G401.6 (cell line): ENCODE data around the gene RHOT2.

Source experiments
- FAIRE-seq: peaks from 2 replicates; lab custom pipeline; 2012; peaks lifted over from hg19 to GRCh38; lab: Jason Lieb, UNC

Gene RHOT2

GRCh38 chr16:670485-671352 lies 2.8 kb downstream of the RHOT2 start:
- FAIRE-seq, result no peak

GRCh38 chr16:671353-672131 lies 3.6 kb downstream of the RHOT2 start:
- no peak for FAIRE-seq

DNA sequence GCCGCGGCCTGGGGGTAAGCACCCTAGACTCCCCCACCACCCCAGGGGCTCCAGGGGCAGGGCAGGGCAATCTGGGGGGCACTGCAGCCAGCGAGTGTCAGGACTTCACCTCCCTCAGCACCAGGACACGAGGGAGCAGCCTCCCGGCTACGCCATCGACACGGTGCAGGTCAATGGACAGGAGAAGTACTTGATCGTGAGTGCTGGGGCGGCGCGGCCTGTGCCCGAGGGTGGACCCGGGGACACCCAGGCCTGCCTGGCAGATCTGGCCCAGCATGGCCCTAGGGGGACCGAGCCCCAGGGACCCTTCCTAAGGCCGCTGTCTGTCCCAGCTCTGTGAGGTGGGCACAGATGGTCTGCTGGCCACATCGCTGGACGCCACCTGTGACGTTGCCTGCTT lies 4.4 kb downstream of the RHOT2 start:
- no peak for FAIRE-seq

GRCh38 chr16:672851-673250 lies 4.9 kb downstream of the RHOT2 start:
- FAIRE-seq, result no peak

- no peak for FAIRE-seq
Measured at GRCh38 chr16:673399-673991, 5.6 kb downstream of the RHOT2 start.

DNA sequence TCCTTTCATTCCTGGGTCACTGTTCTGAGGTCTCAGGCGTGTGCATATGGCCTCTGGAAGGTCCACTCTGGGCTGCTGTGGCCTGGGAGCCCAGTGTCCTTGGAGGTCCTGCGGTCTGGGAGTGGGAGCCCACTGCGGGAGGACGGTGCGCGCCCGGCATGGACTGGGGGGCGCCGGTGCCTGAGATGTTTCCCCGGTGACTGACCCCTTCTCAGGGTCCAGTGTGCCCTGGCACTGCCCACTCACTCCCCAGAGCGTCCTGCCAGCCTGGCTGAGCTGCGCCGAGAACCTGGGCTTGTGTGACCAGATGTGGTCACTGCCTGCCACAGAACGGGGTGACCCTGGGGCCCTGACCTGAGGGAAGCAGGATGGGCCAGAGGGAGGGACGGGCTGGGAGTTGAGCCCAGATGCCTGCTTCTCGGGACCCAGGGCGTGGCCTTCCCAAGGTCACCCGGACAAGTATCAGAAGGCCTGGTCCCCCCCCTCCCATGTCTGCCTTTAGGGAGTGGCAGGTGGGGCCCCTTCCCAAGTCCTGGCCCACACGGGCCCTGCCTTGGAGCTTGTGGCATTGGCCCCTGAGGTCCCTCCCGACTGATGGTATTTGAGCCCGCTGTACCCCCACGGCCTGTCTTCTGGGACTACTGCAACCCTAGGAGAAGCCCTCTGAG lies 6.4 kb downstream of the RHOT2 start:
- FAIRE-seq, result no peak

DNA sequence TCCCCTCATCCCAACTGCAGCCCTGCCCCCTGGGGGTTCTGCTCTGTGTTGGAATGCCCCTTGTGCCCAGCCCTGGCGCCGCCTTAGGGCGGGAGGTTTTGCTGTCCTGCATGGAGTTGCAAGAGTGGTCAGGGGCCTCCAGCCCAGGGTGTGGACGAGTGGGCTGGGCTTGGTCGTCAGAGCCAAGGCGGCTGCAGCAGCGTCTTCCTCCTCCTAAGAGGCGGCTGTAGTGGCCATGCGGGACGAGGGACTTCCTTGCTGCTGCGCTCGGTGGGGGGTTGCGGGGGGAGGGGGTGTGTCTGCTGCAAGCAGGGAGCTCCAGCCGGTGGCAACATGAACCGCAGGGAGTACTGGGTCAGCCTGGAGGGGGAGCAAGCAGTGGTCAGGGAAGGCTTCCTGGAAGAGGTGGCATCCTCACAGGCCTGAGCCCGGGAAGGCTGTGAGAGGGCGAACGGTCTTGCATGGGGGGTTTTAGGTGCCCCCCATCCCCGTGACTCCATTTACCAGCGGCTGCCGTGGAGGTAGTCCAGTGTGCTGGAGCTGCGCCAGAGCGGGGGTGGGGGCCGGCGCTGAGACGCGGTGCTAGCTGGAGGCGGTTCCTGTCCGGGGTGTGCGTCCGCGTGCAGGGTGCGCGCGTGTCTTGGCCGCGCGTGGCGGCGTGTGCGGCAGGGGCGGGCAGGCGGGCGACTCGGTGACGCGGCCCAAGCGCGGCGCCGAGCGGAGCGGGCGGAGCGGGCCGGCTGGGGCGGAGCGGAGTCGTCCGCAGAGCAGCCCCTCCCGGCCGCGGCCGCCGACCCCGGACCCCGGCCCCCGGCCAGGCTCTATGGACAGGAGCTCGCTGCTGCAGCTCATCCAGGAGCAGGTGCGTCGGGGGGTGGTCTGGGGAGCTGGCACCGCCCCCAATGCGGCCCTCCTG lies 7.3 kb downstream of the RHOT2 start, which contains the start of gene RHBDL1:
Gene RHBDL1 (plus strand): TSS at position 704 of the 916 bp plus-strand sequence. CDS start 120 bp downstream, at position 824.
- no peak for FAIRE-seq

- no peak for FAIRE-seq
Measured at GRCh38 chr16:675884-676564, 8.1 kb downstream of the RHOT2 start.

GRCh38 chr16:676565-676902 lies 8.6 kb downstream of the RHOT2 start:
- FAIRE-seq, result no peak

- no peak for FAIRE-seq
Measured at GRCh38 chr16:676913-677312, 9.0 kb downstream of the RHOT2 start.

DNA sequence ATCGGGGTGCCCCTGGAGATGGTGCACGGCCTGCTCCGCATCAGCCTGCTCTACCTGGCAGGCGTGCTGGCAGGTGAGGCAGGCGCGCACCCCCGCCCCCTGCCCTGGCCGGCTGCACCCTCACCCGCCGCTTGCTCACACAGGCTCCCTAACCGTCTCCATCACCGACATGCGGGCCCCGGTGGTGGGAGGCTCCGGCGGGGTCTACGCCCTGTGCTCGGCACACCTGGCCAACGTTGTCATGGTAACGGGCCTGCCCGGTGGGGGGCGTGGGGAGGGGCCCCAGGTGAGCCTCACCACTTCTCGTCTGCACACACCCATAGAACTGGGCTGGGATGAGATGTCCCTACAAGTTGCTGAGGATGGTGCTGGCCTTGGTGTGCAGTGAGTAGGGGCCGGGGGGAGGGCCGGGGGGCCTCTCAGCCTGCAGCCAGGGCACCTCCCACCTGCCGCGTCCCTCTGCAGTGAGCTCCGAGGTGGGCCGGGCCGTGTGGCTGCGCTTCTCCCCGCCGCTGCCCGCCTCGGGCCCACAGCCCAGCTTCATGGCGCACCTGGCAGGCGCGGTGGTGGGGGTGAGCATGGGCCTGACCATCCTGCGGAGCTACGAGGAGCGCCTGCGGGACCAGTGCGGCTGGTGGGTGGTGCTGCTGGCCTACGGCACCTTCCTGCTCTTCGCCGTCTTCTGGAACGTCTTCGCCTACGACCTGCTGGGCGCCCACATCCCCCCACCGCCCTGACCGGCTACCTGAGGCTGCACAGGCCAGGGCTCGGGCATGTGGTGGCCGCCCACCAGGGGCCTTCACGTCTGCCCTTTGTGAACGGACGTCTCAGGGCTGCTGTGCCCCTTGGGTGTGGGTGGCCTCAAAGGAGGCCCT lies 9.6 kb downstream of the RHOT2 start:
- no peak for FAIRE-seq

GRCh38 chr16:678209-678857 lies 10.4 kb downstream of the RHOT2 start:
- FAIRE-seq, result no peak

GRCh38 chr16:678858-679813 lies 11.2 kb downstream of the RHOT2 start:
- no peak for FAIRE-seq

DNA sequence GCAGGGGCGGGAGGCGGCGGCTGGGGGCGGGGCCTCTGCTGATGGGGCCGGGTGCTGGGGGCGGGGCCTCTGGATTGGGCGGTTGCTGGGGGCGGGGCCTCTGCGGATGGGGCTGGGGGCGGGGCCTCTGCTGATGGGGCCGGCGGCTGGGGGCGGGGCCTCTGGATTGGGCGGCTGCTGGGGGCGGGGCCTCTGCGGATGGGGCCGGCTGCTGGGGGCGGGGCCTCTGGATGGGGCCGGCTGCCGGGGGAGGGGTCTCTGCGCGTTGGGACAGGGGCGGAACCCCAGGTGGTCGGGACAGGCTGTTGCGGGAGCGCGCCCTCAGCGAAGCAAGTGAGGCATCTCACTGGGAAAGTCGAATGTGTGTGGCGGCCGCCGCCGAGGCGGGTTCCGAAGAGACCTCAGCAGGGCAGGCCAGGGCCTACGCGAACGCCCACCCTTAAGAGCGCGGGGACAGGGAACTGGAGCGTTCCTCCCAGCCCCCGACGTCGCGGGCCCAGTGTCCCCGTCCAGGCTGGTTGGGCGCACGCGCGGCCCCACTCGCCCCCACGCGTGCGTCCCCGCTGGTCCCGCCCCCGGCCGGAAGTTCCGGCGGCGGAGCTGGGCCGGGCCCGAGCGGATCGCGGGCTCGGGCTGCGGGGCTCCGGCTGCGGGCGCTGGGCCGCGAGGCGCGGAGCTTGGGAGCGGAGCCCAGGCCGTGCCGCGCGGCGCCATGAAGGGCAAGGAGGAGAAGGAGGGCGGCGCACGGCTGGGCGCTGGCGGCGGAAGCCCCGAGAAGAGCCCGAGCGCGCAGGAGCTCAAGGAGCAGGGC lies 12.1 kb downstream of the RHOT2 start, which contains the start of gene STUB1:
Gene STUB1 (plus strand): TSS at position 597 of the 811 bp plus-strand sequence. CDS start 116 bp downstream, at position 713.
- no peak for FAIRE-seq

- FAIRE-seq, result no peak
Measured at GRCh38 chr16:680625-680945, 12.7 kb downstream of the RHOT2 start.

GRCh38 chr16:680967-681745 lies 13.2 kb downstream of the RHOT2 start:
- no peak for FAIRE-seq
